CD4-positive, alpha-beta T cell treated with Interleukin-2 at 100 ng/mL for 4 hours (primary cell): ENCODE results near the gene CDC25C.
A peak's percentile ranks its signal among the peaks of the same experiment; 100 is the strongest.
"Not testable (repeated sequence)": the region's sequence is repeated elsewhere in the genome, so short reads cannot be mapped to it uniquely, and the experiment has no call there.

ENCODE experiments used
- DNase-seq: peaks from one replicate; pipeline ENCODE4 v3.0.0-alpha.2; 2020; ENCODE audit warnings: low spot score

The CDC25C gene

DNA sequence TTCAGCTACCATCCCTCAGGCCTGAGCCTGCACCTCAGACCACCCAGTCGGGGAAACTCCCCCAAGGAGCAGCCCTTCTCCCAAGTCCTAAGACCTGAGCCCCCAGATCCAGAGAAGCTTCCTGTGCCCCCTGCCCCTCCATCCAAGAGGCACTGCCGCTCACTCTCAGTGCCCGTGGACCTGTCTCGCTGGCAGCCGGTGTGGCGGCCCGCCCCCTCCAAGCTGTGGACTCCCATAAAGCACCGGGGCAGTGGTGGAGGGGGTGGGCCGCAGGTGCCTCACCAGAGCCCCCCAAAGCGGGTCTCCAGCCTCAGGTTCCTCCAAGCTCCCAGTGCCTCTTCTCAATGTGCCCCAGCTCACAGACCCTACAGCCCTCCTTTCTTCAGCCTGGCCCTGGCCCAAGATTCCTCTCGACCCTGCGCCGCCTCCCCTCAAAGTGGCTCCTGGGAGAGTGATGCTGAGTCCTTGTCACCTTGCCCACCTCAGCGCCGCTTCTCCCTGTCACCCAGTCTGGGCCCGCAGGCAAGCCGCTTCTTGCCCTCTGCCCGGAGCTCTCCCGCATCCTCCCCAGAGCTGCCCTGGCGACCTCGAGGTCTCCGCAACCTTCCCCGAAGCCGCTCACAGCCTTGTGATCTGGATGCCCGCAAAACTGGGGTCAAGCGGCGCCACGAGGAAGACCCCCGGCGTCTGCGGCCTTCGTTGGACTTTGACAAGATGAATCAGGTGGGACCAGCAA is 13.5 kb upstream of the CDC25C start:
- no peak for DNase-seq

- no peak for DNase-seq
These were observed 8.4 kb upstream of the CDC25C start for GRCh38 chr5:138340008-138340407.

DNA sequence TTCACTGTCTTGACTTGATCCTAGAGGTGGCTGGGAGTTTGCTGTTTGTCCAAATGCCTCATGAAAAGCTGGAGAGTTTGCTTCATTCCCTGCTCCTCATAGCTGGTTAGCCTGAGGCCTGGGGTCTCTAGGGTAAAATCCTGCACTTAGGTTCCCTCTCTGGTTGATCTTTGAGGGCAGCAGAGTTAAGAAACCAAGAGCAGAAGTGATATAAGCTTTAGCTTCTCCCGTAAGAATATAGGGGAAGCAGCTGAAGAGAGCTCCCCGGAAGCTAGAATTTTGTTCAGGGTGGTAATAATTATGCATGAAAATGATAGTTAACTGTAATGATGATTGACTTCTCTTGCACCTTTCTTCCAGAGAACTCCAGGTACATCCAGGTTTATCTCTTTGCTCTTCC is 7.9 kb upstream of the CDC25C start:
- no peak for DNase-seq

GRCh38 chr5:138339091-138339456 is 7.5 kb upstream of the CDC25C start:
- no peak for DNase-seq

GRCh38 chr5:138338411-138339090 is 6.9 kb upstream of the CDC25C start:
- no peak for DNase-seq

DNA sequence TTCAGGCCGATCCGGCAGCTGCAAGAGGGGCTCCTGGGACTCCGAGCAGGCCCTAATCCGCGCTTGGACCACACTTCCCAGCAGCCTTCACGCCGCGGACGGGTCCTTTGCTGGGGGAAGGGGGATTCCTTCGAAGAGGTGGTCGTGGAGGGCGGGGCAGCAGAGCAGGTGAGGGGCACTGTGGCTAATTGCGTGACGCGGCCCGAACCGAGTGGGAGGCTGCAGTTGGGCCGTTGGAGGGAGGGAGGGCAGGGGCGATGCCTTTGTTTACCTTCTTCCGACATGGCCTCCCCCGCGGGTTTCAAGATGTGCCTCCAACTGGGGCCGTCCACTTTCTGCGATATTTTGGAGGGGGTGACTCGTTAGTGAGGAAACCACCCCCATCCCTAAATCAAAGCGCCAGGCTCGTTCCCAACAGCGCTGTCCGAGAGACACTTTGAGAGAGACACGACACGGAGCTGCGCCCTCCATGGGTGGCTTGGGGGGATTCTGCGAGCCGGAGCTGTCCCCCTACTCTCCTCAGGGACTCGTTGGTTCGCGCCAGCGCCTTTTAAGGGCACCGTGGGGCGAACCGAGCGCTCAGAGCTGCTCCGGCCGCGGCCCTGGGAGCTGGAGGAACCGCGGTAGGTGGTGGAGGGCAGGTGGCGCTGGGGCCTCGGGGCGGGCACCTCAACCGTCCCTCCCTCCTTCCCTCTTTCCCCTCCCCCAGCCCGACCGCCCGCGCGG is 6.2 kb upstream of the CDC25C start, which contains the start of gene FAM53C:
FAM53C (plus strand) TSS at position 582 of the 726 bp plus-strand sequence. CDS start 3,070 bp downstream, outside the sequence.
- DNase-seq = peak; percentile 90

DNA sequence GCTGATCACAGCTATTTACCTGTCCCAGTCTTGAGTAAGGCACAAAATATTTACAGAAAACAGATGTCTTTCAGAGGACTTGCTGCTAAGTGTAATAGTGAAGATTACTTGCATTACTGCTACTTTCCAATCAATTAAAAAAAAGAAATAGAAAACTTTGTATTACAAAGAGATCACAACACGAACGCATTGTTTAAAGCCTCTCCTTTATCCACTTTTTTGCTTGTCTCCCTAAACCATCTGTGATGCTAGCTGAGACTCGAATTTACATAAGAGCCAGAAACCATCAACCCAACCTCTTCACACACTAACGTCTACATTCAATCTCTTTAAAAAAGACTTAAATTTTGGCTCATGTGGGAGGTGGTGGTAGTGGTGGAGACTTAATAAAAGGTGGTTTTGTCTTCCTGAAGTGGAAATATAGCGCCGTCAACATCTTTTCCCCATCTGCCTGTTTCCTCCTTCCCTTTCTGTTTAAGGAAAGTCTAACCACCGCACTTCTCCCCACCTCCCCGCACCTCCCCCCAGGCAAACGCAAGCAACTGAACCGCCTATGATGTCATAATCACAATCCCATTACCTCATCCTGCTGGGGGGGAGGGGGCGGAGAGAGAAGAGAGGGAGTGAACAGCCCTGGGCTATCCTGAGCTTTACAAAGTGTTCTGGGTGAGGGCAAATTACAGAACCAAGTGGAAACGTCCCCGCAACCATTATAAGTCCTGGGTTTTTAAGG is 5.5 kb upstream of the CDC25C start:
- no peak for DNase-seq

- no peak for DNase-seq
These were observed 3.4 kb upstream of the CDC25C start for GRCh38 chr5:138334867-138335447.

GRCh38 chr5:138330813-138331448 is 673 bp downstream of the CDC25C start:
- DNase-seq = no peak

GRCh38 chr5:138318211-138318610 is 13.4 kb downstream of the CDC25C start:
- DNase-seq = not testable (repeated sequence)

GRCh38 chr5:138316355-138316754 is 15.2 kb downstream of the CDC25C start:
- no peak for DNase-seq

DNA sequence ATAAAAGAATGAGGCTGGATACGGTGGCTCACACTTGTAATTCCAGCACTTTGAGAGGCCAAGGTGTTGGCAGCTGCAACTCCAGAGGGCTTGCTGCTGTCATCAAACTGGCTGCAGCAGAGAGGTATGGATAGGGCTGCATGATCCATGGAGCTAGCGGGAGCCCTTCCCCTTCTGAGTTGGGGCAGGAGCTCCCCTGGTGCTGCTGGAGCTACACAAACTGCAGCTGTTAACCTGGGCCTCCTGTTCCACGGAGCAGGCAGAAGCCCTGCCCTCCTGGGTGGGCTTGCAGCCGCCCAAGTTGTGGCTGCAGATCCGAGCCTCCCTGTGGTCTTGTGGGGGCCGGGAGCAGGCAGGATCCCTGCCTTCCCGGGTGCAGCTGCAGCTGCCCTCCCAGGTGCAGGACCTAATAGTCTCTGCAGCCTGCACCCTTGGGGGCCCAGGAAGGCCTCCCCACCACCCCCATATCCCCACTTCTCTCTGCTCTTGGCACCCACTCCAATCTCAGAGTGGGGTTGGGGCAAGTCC is 15.8 kb downstream of the CDC25C start:
- no peak for DNase-seq

DNA sequence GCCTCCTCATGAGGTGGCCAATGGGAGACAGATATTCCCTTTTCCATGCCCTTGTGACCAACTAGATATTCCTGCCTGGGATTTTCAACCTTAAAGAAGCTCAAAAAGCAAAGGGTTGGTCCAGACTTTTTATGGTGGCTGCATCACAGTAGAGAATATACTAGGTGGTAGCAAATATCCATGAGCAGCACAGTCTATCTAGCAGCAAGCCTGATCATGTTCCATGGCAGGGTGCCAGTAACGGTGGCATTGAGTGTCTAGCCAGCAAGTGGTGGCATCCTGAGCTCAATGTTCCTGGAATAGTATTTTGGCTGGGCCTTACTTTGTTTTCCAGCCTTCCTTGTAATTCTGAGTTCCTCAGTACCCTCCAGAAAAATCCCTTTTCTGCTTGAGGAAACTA is 25.8 kb downstream of the CDC25C start:
- no peak for DNase-seq

DNA sequence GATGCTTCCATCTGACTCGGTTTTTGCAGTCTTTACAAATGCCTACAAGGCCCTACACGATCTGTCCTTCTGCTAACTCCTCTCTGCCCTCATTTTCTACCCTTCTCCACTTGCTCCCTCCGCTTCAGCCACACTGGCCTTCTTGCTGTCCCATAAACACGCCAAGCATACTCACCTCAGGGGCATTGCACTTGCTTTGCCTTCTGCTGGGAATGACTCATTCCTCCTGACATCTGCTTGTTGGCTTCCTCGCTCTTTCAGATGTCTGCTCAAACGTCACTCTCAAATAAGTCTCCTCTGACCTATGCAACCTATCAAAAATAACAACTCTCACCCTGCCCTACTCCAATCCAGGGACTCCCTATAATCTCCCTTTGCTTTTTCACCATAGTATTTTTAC is 28.2 kb downstream of the CDC25C start:
- no peak for DNase-seq

- no peak for DNase-seq
These were observed 42.3 kb downstream of the CDC25C start for GRCh38 chr5:138289296-138289695.

- no peak for DNase-seq
These were observed 44.4 kb downstream of the CDC25C start for GRCh38 chr5:138287246-138287645.

DNA sequence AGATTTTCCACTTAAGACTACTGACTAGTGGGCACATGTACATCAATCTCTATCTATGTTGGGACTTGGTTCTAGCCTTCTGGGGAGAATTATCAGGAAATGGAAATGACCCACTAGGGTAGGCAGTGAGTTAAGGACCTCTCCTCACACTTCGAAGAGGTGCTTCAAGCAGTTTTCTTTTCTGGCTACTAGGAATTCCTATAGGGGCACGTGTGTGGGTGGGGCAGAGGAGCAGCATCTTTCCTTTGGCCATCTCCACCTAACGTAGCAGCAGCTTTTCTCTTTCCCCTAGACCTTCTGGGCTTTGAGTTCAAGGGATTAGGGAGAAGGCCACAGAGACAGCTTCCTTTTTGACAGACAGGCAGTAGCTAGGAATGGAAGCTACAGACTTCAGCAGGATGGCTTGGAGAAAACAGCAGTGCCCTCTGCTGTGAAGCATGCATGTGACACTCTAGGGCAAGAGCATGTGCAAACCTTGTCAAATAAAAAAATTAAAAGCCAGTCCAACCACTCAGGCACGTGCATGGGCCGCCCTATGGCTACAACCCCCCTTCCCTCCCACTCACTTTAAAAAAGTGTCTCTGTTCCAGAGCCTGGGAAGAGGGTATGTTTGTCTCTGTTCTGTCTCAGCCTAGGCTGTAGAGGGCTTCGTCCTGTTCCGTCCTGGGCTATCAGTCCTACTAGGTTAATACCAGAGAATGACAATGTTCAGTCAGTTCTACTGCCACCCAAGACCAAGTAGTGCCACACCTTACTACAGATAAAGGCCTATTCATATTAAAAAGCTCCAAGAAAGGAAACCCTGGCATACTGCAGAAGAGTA is 48.5 kb downstream of the CDC25C start:
- DNase-seq = no peak

GRCh38 chr5:138280915-138281314 is 50.7 kb downstream of the CDC25C start:
- DNase-seq = no peak

DNA sequence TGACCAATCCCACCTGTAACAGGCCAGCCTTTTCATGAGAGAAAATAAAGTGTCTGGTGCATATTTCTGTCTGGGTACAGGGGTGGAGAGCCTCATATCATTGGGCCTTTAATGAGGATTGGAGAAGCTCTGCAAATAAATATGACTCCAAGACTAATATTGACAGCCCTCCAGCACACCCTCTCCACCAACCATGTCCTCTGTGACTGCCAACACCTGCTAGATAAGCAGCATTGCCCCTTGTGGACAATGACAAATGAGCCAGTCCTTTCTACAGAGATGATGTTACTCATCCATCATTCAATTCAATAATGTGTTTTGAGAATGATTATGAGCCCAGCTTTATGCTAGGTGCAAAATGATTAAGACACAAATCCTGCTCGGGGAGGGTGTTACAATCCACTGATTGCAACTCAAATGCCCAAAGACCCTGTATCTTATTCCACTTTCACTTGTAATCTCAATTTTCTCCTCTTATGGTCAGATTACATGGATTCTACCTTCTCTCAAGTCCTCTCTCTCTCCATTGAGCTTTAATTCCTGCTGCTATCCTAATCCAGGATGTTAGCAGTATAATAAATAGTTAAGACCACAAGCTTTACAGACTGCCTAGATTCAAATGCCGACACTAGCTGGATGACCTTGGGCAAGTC is 55.1 kb downstream of the CDC25C start:
- no peak for DNase-seq

DNA sequence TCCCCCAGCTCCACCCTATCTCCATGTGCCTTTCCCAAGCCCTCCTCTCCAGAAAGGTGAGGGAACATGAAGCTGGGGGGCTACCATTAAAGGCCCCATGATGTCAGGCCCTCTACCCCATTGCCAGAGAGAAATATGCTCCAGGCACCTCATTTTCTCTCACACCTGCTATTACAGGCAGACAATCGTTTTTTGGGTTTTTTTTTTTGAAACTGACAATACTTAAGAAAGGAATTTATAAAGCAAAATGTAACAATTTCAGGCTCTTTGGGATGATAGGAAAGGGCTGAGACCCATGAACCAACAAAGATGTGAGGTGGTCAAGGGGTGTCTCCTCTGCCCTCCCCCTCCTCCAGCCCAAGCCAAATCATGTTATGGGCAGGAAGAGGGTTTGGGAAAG is 55.7 kb downstream of the CDC25C start:
- no peak for DNase-seq
